HT1080 (cell line): Measurements from ENCODE around the gene ADCY5. TPM values are rescaled to one million over a fixed set of nuclear protein-coding genes. Genes with fewer than 3 reads are reported as not detected.
A peak's percentile ranks its signal among the peaks of the same experiment; 100 is the strongest.

Experiments
- DNase-seq: peaks from one replicate; pipeline ENCODE4 v3.0.0-alpha.2; 2015; ENCODE audit warnings: low read depth
- total RNA-seq: library from RNA; depleted of rRNA; stranded (reverse); fragments of >200 nt; shearing (Covaris generic); gene quantifications from 2 replicates; pipeline ENCODE4 v1.2.3, GENCODE V29; 2014

Gene ADCY5
- total RNA-seq, 1 experiment from 2014 or later: 1.7 TPM

- no peak for DNase-seq
These were observed 38.8 kb downstream of the ADCY5 start for GRCh38 chr3:123410149-123410515.

- DNase-seq: no peak
These were observed 39.3 kb downstream of the ADCY5 start for GRCh38 chr3:123409443-123410148.

- no peak for DNase-seq
These were observed 42.3 kb downstream of the ADCY5 start for GRCh38 chr3:123406598-123406997.

GRCh38 chr3:123405936-123406510 is 42.9 kb downstream of the ADCY5 start:
- DNase-seq: no peak

- no peak for DNase-seq
These were observed 43.9 kb downstream of the ADCY5 start for GRCh38 chr3:123405021-123405420.

GRCh38 chr3:123404391-123404790 is 44.5 kb downstream of the ADCY5 start:
- no peak for DNase-seq

GRCh38 chr3:123401836-123402530 is 46.9 kb downstream of the ADCY5 start:
- DNase-seq: no peak

GRCh38 chr3:123400169-123400568 is 48.7 kb downstream of the ADCY5 start:
- DNase-seq: no peak

GRCh38 chr3:123399653-123400052 is 49.2 kb downstream of the ADCY5 start:
- DNase-seq: no peak

- DNase-seq: no peak
These were observed 50.7 kb downstream of the ADCY5 start for GRCh38 chr3:123397921-123398785.

GRCh38 chr3:123397050-123397590 is 51.8 kb downstream of the ADCY5 start:
- no peak for DNase-seq

GRCh38 chr3:123396171-123397049 is 52.5 kb downstream of the ADCY5 start:
- DNase-seq: no peak

- DNase-seq: no peak
These were observed 53.7 kb downstream of the ADCY5 start for GRCh38 chr3:123395235-123395634.

GRCh38 chr3:123394391-123395020 is 54.4 kb downstream of the ADCY5 start:
- DNase-seq: no peak

- DNase-seq: peak; percentile 59
These were observed 55.8 kb downstream of the ADCY5 start for GRCh38 chr3:123392871-123393620.

- no peak for DNase-seq
These were observed 56.5 kb downstream of the ADCY5 start for GRCh38 chr3:123392368-123392767.

- no peak for DNase-seq
These were observed 57.9 kb downstream of the ADCY5 start for GRCh38 chr3:123390865-123391600.

GRCh38 chr3:123389628-123389918 is 59.3 kb downstream of the ADCY5 start:
- DNase-seq: no peak
